ENCODE measurements around the gene DBX1. TPM values are rescaled to one million over a fixed set of nuclear protein-coding genes. Genes with fewer than 3 reads are reported as not detected.

Gene DBX1
- total RNA-seq, 1 donor from 2014 or later, result not detected

GRCh38 chr11:20119315-20119714, 41.0 kb downstream of the DBX1 start:
- H3K4me3 Mint-ChIP-seq (ENCODE audit: unreplicated experiment), result no peak overlapping the region
- DNase-seq (ENCODE audit: extremely low spot score, unreplicated experiment), result no peak
- no peaks in the 10 kb centered on the region for H3K27me3 Mint-ChIP-seq (ENCODE audit: unreplicated experiment)
- H3K9me3 Mint-ChIP-seq (ENCODE audit: unreplicated experiment), result no peaks in the 10 kb centered on the region
- peak overlapping the region; percentile 23 for H3K27ac Mint-ChIP-seq (ENCODE audit: unreplicated experiment)
- peaks cover 53% of the 10 kb centered on the region for H3K4me1 Mint-ChIP-seq (ENCODE audit: unreplicated experiment)
- H3K36me3 Mint-ChIP-seq (ENCODE audit: unreplicated experiment), result peaks cover 49% of the 10 kb centered on the region
- TF ChIP-seq CTCF (IDR thresholded peaks at IDR 0.05), result no peak

- no peak for TF ChIP-seq CTCF (IDR thresholded peaks at IDR 0.05)
- H3K36me3 Mint-ChIP-seq (ENCODE audit: unreplicated experiment), result peaks cover 49% of the 10 kb centered on the region
- H3K4me3 Mint-ChIP-seq (ENCODE audit: unreplicated experiment), result no peak overlapping the region
- H3K4me1 Mint-ChIP-seq (ENCODE audit: unreplicated experiment), result peaks cover 55% of the 10 kb centered on the region
- H3K9me3 Mint-ChIP-seq (ENCODE audit: unreplicated experiment), result no peaks in the 10 kb centered on the region
- peak overlapping the region; percentile 23 for H3K27ac Mint-ChIP-seq (ENCODE audit: unreplicated experiment)
- no peak for DNase-seq (ENCODE audit: extremely low spot score, unreplicated experiment)
- H3K27me3 Mint-ChIP-seq (ENCODE audit: unreplicated experiment), result no peaks in the 10 kb centered on the region
Observed at GRCh38 chr11:20118209-20118608, 42.1 kb downstream of the DBX1 start.

GRCh38 chr11:20117291-20117690, 43.0 kb downstream of the DBX1 start:
- H3K4me1 Mint-ChIP-seq (ENCODE audit: unreplicated experiment), result peaks cover 63% of the 10 kb centered on the region
- DNase-seq (ENCODE audit: extremely low spot score, unreplicated experiment), result no peak
- no peak overlapping the region for H3K27ac Mint-ChIP-seq (ENCODE audit: unreplicated experiment)
- peaks cover 49% of the 10 kb centered on the region for H3K36me3 Mint-ChIP-seq (ENCODE audit: unreplicated experiment)
- H3K27me3 Mint-ChIP-seq (ENCODE audit: unreplicated experiment), result no peaks in the 10 kb centered on the region
- no peak for TF ChIP-seq CTCF (IDR thresholded peaks at IDR 0.05)
- H3K4me3 Mint-ChIP-seq (ENCODE audit: unreplicated experiment), result no peak overlapping the region
- no peaks in the 10 kb centered on the region for H3K9me3 Mint-ChIP-seq (ENCODE audit: unreplicated experiment)

- DNase-seq (ENCODE audit: extremely low spot score, unreplicated experiment), result no peak
- peak overlapping the region; percentile 41 for H3K27ac Mint-ChIP-seq (ENCODE audit: unreplicated experiment)
- H3K27me3 Mint-ChIP-seq (ENCODE audit: unreplicated experiment), result no peaks in the 10 kb centered on the region
- no peak for TF ChIP-seq CTCF (IDR thresholded peaks at IDR 0.05)
- H3K4me3 Mint-ChIP-seq (ENCODE audit: unreplicated experiment), result no peak overlapping the region
- no peaks in the 10 kb centered on the region for H3K9me3 Mint-ChIP-seq (ENCODE audit: unreplicated experiment)
- peaks cover 49% of the 10 kb centered on the region for H3K36me3 Mint-ChIP-seq (ENCODE audit: unreplicated experiment)
- peaks cover 63% of the 10 kb centered on the region for H3K4me1 Mint-ChIP-seq (ENCODE audit: unreplicated experiment)
Observed at GRCh38 chr11:20116825-20117224, 43.5 kb downstream of the DBX1 start.

- Mint-ChIP-seq H3K27ac (ENCODE audit: unreplicated experiment) (peak overlapping the region; percentile 86), H3K4me3 (ENCODE audit: unreplicated experiment) (no peak overlapping the region), H3K9me3 (ENCODE audit: unreplicated experiment) (no peaks in the 10 kb centered on the region), H3K27me3 (ENCODE audit: unreplicated experiment) (no peaks in the 10 kb centered on the region), H3K4me1 (ENCODE audit: unreplicated experiment) (peaks cover 68% of the 10 kb centered on the region), H3K36me3 (ENCODE audit: unreplicated experiment) (peaks cover 36% of the 10 kb centered on the region)
- no peak for DNase-seq (ENCODE audit: extremely low spot score, unreplicated experiment)
- no peak for TF ChIP-seq CTCF (IDR thresholded peaks at IDR 0.05)
Observed at GRCh38 chr11:20114588-20114987, 45.7 kb downstream of the DBX1 start.
